ENCODE data around the gene HSPB8.

DNA sequence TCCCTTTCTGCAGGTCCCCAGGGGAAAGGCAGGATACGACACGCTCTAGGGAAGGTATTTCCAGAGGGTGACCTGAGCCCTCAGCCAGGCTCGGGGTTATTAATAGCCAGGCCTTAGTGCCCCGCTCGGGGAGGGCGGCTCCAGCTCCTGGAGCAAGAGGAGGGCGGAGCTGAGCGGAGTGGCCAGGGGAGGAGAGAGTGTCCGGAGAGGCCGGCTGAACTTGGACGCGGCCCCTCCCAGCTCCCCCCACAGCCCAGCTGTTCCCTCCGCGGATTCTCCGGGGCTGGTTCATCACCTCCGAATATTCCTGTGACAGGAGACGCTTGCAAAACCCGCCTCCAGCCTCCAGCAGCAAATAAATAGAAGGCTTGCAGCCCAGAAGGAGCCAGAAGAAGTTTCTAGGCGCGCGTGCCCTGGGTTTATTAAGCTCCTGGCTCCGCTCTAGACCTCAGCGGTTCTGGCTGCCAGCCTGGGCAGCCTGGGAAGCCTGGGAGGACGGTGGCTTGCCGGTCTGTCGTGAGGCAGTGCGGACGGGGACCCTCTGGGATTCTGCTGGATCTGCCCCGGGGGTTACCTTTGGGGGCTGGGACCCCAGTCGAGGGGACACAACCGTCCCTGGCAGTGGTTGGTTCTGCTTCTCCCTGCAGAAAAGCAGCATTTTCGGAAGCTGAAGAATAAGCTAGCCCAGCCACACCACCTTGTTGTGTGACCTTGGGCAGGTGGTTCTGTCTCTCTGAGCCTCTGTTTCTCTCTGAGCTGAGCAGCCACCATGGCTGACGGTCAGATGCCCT, at the start of gene HSPB8:
- TF ChIP-seq, protein P1, sequence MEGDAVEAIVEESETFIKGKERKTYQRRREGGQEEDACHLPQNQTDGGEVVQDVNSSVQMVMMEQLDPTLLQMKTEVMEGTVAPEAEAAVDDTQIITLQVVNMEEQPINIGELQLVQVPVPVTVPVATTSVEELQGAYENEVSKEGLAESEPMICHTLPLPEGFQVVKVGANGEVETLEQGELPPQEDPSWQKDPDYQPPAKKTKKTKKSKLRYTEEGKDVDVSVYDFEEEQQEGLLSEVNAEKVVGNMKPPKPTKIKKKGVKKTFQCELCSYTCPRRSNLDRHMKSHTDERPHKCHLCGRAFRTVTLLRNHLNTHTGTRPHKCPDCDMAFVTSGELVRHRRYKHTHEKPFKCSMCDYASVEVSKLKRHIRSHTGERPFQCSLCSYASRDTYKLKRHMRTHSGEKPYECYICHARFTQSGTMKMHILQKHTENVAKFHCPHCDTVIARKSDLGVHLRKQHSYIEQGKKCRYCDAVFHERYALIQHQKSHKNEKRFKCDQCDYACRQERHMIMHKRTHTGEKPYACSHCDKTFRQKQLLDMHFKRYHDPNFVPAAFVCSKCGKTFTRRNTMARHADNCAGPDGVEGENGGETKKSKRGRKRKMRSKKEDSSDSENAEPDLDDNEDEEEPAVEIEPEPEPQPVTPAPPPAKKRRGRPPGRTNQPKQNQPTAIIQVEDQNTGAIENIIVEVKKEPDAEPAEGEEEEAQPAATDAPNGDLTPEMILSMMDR (IDR thresholded peaks at IDR 0.05), result no peak
- TF ChIP-seq POLR2A (IDR thresholded peaks at IDR 0.05), result peak; percentile 78 to 91
